ENCODE results near the gene GABPA. TPM values are rescaled to one million over a fixed set of nuclear protein-coding genes. Genes with fewer than 3 reads are reported as not detected.

Gene GABPA
- total RNA-seq, 1 donor from 2014 or later = 19.3 TPM

- intact Hi-C loops (cut with micrococcal nuclease) = no loop called here
- ATAC-seq (no peak), DNase-seq (no peak)
Measured at GRCh38 chr21:25791319-25791718, 56.5 kb downstream of the GABPA start.

- DNase-seq = peak; percentile 86
- ATAC-seq = peak; percentile 97
- intact Hi-C loops (cut with micrococcal nuclease) = loop anchor here (5.0 kb wide), 1 partner anchor 194 kb away; the partner anchor contains the start of gene MRPL39
Measured at GRCh38 chr21:25801217-25802014, 66.6 kb downstream of the GABPA start.

DNA sequence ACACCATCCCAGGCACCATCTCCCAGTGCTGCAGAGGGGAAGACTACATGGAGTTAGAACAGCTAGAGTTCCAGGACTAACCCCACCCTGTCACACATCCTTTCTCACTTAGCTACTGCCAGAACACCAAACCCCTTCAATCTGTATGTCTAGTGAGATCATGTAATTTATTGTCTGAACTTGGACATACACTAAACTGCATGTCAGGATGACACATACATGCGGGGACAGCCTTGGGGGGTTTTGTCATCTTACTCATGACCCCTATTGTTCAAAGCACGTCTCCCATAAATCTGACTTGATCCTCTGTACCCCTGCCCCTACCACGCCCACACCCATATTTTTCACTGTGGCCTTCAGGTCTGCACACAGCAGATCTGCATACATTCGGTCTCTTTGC lies 71.3 kb downstream of the GABPA start:
- DNase-seq = no peak
- no peak for ATAC-seq
- intact Hi-C loops (cut with micrococcal nuclease) = no loop called here

GRCh38 chr21:25807191-25807590 lies 72.4 kb downstream of the GABPA start:
- ATAC-seq = no peak
- no peak for DNase-seq
- intact Hi-C loops (cut with micrococcal nuclease) = no loop called here

- DNase-seq = no peak
- no peak for ATAC-seq
- intact Hi-C loops (cut with micrococcal nuclease) = no loop called here
Measured at GRCh38 chr21:25809013-25809412, 74.2 kb downstream of the GABPA start.

GRCh38 chr21:25811186-25811585 lies 76.4 kb downstream of the GABPA start:
- no peak for DNase-seq
- intact Hi-C loops (cut with micrococcal nuclease) = no loop called here
- ATAC-seq = no peak

- ATAC-seq (no peak), DNase-seq (no peak)
- intact Hi-C loops (cut with micrococcal nuclease) = no loop called here
Measured at GRCh38 chr21:25813917-25814316, 79.1 kb downstream of the GABPA start.

DNA sequence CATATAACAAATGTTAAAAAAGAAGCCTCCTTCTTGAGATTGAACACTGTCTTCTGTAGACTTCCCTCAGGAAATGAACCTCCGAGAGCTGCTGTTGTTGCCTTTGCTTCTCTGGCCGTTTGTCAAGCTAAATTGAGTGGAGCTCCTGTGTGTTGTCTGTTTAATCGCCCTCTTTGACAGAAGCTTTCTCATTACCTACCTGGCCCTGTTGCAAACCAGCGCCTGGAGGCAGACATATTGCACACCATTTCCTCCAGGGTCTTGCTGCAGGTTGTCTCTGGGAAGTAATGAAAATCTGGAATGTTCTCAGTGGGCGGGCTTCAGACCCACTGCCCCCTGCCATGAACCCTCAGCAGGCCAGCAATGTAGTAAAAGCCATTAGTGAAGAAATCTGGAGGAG lies 83.3 kb downstream of the GABPA start:
- intact Hi-C loops (cut with micrococcal nuclease) = no loop called here
- ATAC-seq (no peak), DNase-seq (no peak)

GRCh38 chr21:25818551-25818950 lies 83.8 kb downstream of the GABPA start:
- ATAC-seq (no peak), DNase-seq (no peak)
- intact Hi-C loops (cut with micrococcal nuclease) = no loop called here

Other genes starting within 250 kb of the GABPA start
- gene MRPL39, start 127.5 kb upstream of the GABPA start, total RNA-seq = 61.3 TPM
- 42.6 TPM for gene JAM2, start 95.7 kb upstream of the GABPA start, total RNA-seq
- gene ATP5PF, start 68 bp upstream of the GABPA start, total RNA-seq = 962 TPM